ENCODE data around the gene SPEF1.

SPEF1 gene

DNA sequence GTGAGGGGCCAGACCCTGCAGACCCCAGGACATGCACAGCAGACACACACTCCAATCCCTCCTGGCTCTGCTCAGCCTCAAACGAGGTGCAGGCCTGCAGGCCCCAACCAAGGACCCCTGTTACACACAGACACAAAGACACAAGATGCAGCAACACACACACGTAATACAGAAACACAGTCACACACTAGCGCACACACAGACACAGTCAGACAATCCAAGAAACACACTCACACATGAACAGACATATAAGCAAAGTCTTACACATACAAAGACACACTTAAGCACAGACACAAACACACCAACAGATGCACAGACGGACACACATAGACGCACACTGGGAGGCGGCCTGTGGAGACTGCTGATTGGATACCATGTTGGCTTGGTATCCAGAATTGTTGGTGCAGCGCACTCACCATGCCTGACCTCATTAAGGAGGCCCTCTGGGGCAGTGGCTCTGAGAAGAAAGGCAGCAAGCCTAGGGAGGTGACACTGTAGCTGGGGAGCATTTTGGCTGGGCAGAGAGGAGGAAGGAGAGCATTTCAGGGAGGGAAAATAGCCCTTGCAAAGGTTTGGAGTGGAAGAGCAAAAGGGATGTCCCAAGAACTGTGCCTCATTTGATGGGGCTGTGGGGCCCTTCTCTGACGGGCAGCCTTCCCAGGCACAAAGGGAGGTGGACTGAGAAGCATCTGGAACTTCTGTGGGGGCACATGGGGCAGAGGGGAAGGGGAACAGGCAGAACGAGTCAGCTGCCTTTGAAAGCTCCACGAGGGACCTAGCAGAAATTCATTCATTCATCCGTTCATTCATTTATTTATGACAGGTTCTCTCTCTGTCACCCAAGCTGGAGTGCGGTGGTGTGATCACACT lies 50.2 kb downstream of the SPEF1 start:
- DNase-seq (ENCODE audit: low read depth in 3 of 3): no peak

DNA sequence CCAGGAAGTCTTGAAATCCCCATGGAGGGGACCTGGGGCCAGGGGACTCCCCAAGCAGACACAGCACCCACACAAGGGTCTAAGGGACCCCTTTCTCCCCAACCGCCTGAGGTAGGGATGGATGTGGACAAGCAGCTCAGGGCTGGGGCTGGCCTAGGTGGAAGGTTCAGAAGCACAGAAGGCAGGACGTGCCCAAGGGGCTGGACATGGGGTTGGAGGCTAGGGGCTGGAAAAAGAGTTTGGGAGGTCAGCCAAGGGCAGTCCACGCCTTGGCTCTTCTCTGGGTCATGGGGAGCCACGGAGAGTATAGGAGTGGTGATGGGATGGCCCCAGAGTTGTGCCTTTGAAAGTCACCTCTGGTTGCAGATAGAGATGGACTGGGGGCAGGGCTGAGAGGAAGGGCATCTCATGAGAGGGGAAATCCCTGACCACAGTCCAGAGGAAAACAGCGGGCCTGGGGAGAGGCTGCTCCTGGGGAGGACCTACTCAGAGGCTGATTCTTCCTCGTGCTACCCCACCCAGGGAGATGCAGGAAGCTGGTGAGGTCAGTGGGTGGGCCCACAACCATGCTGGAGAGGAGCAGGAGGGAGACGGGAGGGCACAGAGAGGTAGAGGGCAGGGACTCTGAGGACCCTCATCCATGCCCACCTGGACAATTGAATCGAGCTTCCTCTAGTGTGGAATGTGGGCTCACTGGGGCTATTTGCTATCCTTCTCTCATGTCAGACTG lies 51.3 kb downstream of the SPEF1 start:
- DNase-seq (ENCODE audit: low read depth in 3 of 3): no peak

DNA sequence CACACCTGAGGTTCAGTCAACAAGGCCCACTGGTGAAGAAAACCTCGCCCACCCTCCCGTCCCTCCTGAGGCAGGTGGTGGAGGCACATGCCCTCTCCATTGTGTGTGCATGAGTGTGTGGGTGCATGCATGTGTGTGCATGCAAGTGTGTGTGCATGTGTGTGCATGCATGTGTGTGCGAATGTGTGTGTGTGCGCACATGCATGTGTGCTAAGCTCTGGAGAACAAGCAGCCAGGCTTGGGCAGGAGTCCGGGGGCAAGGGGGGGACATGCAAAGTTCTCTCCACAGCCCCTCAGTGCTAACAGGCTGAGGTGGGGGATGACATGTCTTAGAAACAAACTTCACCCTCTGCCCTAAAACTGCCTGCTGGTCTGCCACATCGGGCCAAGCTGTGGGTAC lies 51.9 kb downstream of the SPEF1 start:
- no peak for DNase-seq (ENCODE audit: low read depth in 3 of 3)

DNA sequence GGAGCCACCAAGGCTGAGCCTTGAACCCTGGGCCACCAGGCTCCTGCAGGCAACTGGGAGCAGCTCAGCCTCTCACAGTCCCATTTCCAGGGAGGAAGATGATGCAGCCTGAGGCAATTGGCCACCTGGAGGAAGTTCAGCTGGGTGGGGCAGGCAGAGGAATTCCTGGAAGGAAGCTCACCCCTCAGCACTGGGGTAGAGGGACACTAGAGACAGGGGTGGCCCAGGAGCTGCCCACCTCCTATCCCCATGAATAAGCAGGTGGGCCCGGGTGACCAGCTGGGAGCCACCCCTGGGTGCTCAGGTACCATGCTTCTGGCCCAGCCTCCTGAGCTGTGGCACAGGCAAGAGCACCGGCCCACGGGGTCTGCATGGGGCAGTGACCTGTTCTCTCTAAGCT lies 52.4 kb downstream of the SPEF1 start:
- no peak for DNase-seq (ENCODE audit: low read depth in 3 of 3)

DNA sequence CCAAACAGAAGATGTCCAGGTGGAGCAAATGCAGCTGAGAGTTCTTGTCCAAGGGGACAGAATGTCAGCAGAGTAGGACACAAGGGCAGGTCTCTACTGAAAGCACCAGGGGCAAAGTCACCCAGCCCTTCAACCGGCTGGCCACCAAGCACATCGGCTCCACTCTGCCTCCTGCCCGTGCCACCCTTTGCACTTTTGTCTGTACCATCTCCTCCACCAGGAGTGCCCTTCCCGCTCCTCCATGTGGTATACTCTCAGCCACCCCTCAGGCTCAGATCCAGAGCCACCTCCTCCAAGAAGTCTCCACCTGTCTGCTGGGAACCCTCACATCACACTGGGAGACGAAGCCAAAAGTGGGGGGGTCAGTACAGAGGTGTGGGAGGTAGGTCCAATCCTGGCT lies 52.9 kb downstream of the SPEF1 start:
- DNase-seq (ENCODE audit: low read depth in 3 of 3): no peak

All from stimulated activated CD4-positive, alpha-beta T cell treated with anti-CD3 and anti-CD28 coated beads, TNF-alpha, amount 100 ng/mL, for 24 hours (primary cell).